GM19193 (cell line): Measurements from ENCODE around the gene IGFBP6.

ENCODE experiments used
- POLR2A ChIP-seq: IDR thresholded peaks from 4 replicates; pipeline ENCODE4 v1.6.1; 2011; ENCODE audit not compliant: insufficient read depth, insufficient read length; ENCODE audit errors: extremely low read depth

The IGFBP6 gene

DNA sequence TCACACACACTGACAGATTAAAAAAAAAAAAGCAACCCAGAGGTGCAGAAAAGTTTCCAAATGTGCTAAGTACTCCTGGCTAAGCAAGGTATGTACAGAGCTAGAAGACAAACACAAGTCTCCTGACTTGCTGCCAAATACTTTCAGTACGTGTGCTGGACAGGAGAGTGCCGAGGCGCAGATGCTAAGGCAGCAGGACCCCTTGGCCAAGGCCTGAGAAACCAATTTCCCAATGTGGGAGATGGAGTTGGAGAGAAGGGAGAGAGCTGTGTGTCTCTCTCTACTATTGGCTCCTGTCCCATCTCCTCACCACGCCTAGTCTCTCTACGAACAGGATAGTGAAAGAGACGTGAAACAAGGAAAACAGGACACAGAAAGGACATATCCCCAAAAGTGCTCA, 23.6 kb upstream of the IGFBP6 start:
- TF ChIP-seq POLR2A: no peak

DNA sequence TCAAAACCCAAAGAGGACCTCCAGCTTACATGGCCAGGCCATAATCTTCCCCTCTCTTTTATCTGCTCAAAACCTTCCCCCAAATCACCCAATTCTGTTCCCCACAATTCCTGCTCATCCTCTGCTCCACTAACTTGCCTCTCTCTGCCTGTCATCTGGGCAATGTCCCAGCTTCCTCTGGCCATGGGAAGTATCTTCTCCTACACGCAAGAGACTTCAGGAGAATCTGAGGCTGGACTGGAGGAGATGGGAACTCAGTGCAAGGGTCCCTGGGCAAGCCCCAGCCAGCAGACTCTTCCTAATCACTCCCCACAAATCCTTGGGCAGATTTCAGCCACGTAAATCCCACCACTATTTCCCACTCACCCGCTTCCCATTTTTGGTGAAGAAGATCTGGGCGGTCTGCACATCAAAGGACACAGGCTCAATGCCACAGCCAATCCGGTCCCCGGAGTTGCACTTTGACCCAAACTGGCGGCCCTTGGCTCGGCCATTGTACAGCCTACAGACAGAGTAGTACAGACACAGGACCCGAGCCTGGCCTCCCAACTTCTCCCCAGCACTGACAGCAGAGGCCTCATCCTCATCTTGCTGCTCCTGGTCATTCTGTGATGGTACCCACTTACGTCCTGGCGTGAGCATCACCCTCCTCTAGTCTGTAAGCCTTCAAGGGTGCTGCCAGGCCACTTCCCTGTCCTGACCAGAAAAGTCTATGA, 23.0 kb upstream of the IGFBP6 start:
- TF ChIP-seq POLR2A: no peak

DNA sequence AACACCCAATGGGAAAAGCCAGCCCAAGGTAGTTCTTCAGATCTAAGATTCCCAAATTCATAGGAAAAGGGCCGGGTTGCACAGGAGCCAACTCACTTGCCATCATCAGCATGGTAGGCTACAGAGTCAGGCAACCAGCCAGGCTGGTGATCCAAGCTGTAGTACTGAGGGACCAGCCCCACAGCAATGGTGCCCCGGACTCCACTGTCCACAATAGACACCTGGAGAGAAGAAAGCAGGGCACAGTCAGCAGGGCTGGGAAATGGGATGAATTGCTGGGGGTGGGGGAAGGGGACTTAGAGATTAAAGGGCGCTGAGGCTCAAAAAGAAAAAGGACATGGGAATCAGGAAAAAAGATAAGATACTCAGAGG, 22.5 kb upstream of the IGFBP6 start:
- no peak for TF ChIP-seq POLR2A

DNA sequence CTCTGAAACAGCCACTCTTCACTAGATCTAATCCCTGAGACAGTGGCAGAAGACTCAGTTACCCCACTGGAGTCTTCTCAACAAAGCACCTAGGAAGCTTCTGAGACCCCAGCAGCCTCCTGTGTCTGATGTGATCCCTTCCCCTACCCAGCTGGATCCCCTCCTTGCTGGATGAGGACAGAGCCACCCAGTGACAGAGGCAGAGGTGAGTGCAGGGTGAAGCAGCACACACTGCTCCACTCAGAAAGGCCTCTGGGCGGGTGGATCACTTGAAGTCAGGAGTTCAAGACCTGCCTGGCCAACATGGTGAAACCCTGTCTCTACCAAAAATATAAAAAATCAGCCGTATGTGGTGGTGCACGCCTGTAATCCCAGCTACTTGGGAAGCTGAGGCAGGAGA, 21.0 kb upstream of the IGFBP6 start:
- no peak for TF ChIP-seq POLR2A

DNA sequence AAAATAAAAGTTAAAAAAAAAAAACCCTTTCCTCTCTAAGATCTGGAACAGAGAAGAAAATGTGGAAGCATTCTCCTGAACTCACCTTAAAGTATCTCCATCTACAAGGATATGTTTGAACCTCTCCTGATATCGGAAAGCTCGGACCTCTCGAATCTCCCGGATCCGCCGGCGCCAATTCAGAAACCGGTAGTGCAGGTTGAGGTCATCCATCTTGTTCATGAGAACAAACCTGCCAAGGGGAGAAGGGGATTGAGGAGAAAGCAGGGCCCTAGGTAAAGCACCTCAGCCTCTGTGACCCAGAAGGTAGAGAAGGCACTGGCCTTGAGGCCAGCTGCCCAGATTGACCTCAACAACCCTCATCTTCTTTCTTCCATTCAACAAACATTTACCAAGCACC, 20.4 kb upstream of the IGFBP6 start:
- TF ChIP-seq POLR2A: no peak

DNA sequence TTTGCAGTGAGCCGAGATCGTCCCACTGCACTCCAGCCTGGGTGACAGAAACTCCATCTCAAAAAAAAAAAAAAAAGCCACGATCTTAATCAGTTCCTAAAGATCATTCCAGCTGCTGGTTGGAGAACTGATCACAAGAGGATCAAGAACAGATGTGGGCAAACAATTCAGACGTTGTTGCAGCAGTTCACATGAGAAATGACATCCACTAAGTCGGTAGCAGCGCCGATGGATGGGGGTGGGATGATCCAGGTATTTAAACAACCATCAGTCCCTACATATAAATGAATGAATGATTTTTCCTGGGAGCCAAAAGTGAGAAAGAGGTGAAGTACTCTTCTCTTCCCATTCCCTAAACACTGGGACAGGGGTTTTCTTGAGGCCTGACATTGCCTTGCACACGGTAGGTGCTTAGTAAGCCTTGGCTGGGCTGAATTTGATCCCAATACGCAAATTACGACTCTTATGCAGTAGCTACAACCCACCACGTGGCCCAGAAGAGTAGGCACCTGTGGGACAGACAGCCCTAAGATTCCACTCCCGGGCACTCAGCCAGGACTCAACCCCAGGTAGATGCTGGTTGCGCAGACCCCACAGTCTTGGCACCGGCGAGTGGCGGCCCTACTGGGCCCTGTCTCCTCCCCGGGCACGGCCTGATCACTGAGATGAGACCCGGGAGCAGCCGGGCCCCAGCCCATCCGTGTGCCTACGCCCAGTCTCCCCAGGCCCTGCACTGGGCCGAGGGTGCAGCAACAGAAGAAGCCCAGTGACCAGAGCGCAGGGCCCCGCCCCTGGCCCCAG, 18.8 kb upstream of the IGFBP6 start:
- TF ChIP-seq POLR2A: no peak

DNA sequence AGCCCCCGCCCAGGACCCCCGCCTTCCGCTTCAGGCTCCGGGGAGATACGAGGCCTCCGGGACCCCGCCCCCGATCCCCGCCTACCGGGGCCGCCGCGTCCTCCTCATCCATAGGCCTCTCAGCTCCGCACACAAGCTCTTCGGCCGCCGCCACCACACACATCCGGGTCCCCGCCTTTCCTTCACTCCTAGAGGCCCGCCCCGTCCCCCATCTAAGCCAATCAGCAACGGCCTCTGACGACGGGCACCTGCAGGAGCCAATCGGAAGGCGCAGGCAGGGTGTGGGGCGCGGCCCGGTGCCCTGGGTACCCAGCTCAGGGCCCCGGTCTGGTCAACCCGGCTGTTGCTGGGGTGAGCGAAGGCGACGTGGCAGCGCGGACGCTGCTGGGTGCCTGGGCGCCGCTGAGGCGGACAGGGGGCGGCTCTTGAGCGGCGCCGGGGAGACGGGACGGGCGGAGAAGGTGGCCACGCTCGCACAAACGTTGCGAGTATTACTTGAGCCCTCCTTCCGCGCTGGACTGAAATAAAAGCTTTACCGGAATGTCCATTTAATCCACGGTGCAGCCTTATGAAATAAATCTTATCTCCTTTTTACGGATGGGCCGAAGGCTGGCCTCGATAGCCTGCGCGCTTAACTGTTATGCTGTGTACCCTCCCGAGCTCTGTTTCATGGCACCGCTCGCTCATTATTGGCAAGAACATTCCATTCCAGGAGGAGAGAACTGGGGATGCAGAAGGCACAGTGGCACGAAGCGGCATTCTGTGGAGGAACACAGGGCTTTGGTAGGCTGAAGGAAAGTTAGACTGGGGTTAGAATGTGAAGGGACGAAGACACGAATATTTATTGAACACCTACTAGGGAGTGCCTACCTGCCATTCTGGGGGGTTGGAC, 18.0 kb upstream of the IGFBP6 start, which contains the start of gene SPRYD3:
TSS of gene SPRYD3 (minus strand) at position 165 of the 892 bp plus-strand sequence. CDS start at position 108, 57 bp downstream.
- TF ChIP-seq POLR2A: peak; percentile 97

DNA sequence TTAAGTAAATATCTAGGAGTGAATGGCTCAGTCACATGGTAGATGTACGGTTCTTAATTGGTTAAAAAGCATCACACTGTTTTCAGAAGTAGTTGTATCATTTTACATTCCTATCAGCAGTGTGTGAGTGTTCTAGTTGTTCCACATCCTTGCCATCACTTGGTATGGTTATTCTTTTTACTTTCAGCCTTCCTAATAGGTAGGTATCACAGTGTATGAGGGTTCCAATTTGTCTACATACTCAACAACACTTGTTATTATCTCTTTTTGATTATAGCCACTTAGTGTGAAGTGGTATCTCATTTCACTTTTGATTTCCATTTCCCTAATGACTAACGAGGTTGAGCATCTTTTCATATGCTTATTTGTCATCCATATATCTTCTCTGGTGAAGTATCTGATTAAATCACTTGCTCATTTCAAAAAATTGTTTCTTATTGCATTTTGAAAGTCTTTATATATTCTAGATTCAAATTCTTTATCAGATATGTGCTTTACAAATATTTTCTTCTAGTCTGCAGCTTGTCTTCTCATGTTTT, 14.8 kb upstream of the IGFBP6 start:
- no peak for TF ChIP-seq POLR2A

DNA sequence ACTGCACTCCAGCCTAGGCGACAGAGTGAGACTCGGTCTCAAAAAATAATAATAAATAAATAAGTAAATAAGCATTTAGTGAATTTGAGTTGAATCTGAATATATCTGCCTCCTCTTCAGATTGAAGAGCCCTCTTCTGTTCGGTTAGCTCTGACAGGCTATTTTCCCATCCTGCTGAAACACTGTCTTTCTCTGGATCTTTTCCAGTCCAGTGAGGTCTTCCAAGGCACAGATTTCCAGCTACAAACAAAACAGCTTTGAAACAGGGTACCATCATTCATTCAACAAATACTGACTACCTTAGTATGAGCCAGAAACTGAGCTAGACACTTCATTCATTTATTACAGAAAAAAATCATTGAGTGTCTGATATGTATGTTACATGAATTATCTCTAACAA, 11.1 kb upstream of the IGFBP6 start:
- TF ChIP-seq POLR2A: no peak

DNA sequence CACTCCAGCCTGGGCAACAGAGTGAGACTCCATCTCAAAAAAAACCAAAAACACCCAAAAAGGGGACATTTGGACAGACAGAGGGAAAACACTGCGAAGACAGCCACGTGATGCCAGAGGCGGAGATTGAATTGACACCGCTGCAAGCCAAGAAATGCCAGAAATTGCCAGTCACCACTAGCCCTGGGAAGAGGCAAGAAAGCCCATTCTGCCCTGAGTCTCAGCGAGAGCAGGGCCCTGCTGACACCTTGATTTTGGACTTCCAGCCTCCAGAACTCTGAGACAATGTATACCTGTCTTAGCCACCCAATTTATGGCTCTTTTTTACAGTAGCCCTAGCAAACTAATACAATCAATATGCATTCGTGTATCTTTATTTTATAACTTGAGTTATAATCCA, 7.4 kb upstream of the IGFBP6 start:
- TF ChIP-seq POLR2A: no peak

DNA sequence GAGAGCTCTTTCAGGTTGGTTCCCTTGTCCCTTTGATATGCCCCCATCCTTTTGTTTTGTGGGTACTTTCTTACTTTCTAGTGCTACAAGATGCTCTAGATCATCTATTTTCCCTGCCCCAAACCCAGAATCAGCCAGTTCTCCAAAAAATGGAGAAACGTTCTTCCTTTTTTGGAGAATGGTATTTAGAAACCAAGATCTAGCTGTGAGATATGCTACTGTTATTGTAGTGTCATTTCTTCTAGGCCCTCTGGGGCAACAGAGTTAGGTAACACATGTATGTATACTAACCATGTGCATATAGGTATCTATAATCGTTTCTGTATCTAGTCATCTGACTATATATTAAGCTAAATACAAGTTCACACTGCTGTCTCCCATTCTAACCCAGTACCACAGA, 6.9 kb upstream of the IGFBP6 start:
- TF ChIP-seq POLR2A: no peak

DNA sequence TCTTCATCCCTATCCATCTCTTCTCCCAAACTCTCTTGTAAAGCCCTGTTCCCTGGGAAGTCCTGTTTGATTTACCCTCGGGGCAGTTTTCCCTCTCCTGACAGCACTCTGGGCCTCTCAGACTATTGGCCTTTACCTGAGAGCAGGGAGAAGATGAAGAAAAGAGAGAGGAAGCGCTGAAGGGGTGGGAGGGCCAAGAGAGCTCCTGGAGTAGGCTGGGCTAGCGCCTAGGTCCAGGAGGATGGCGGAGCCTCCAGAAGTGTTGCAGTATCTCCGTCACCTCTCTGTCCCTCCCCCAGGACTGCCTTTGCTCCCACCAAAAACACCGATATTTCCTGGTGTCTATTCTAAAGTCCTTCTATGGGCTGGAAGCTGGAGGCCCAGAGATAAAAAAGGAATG, 5.7 kb upstream of the IGFBP6 start:
- no peak for TF ChIP-seq POLR2A

DNA sequence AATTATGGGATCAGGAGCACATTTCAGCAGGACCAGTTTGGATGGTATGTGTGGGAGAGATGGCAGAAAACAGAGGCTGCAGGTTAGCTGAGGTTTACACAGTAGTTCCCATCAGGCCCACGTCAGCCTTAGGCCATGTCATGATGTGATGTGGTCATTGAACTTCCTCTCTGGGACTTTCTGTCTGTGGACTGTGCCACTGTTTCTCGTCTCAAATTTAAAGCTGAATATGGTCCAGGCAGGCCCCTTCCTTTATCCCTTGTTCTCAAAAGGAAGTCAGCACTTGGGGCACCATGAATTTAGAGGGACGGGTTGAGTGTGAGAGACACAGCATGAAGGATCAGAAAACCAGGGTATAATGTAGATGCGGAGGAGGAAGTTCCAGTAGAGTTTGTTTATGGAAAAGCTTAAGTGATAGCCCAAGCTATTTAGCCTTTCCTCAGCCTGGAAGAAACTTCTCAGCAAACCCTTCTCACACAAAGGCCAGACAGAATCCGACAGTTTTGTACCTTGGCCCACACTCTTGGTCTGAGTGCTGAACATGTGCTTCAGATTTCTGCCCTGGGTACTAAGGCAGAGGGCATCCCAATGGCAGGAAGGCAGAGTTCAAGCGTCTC, 3.6 kb upstream of the IGFBP6 start:
- TF ChIP-seq POLR2A: no peak

DNA sequence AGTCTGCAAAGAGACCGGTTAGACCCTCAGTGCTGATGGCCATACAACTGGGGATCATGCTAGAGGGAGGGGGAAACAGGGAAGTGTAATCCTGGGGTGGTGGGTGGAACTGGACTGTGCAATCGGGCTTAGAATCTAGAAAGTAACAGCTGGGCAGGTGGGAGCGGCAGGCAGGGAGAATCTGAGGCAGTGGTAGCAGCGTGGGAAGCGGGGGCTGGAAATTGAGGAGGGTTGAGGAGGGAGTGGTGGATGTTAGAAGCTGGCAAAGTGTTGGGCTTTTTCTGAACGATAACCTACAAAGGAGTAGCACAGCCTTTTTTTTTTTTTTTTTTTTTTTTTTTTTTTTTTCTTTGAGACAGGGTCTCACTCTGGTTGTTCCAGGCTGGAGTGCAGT, 3.1 kb upstream of the IGFBP6 start:
- TF ChIP-seq POLR2A: no peak
